Uterus (tissue), 4 donors: ENCODE data around the gene CNPY1. TPM values are rescaled to one million over a fixed set of nuclear protein-coding genes. Genes with fewer than 3 reads are reported as not detected.

Source experiments
- DNase-seq, 2 donors: peaks; one replicate each; pipeline ENCODE4 v3.0.0-alpha.2; 2019 to 2020
- H3K27ac ChIP-seq, 2 donors: fragments of 200-600 bp; sonication (generic); 1 replicate in 1 of 2; 2 replicates in 1 of 2; pipeline ENCODE4 v1.5.1; 2016 to 2018
- H3K27me3 ChIP-seq, 2 donors: fragments of 200-600 bp; sonication (generic); one replicate each; pipeline ENCODE4 v1.5.1; 2018 to 2019; ENCODE audit warnings: control low read depth in 1 of 2
- H3K36me3 ChIP-seq, 2 donors: fragments of 200-600 bp; sonication (generic); one replicate each; pipeline ENCODE4 v1.5.1; 2019; ENCODE audit warnings: control low read depth in 1 of 2
- H3K4me1 ChIP-seq, 2 donors: fragments of 200-600 bp; sonication (generic); one replicate each; pipeline ENCODE4 v1.5.1; 2018 to 2019; ENCODE audit warnings: control low read depth in 1 of 2
- H3K4me3 ChIP-seq, 2 donors: fragments of 200-600 bp; sonication (generic); 1 replicate in 1 of 2; 2 replicates in 1 of 2; pipeline ENCODE4 v1.5.1; 2018 to 2019; ENCODE audit warnings: mild to moderate bottlenecking in 1 of 2
- H3K9me3 ChIP-seq, 2 donors: fragments of 200-600 bp; sonication (generic); one replicate each; pipeline ENCODE4 v1.5.1; 2019; ENCODE audit warnings: control low read depth in 1 of 2
- CTCF ChIP-seq, 4 experiments: fragments of 200-600 bp in 2 of 4; fragments of 450-650 bp in 2 of 4; sonication (generic) in 2 of 4; IDR thresholded peaks; one replicate each; pipeline ENCODE4 v1.5.1; 2016 to 2019; ENCODE audit warnings: antibody characterized with exemption in 4 of 4, mild to moderate bottlenecking in 2 of 4, moderate library complexity in 1 of 4
- POLR2A ChIP-seq, 2 donors: fragments of 450-650 bp; IDR thresholded peaks; one replicate each; pipeline ENCODE4 v1.6.1; 2016; ENCODE audit warnings: antibody characterized with exemption in 2 of 2, mild to moderate bottlenecking in 1 of 2, moderate library complexity in 1 of 2
- intact Hi-C: fragments of 100-400 bp; cut with DNase I; formaldehyde crosslinking; loops from one replicate; pipeline ENCODE4 v1.15.1; 2023; ENCODE audit warnings: low total_unique reads
- total RNA-seq, 4 donors: library from RNA; depleted of rRNA in 3 of 4; stranded (reverse); fragments of >200 nt in 3 of 4; gene quantifications; one replicate each; pipeline versions ENCODE4 v1.1.0 to v1.2.4, GENCODE V29; 2014 to 2023
- donor health status: DM: yes; HTN: yes; CAD: no.

Gene CNPY1
- total RNA-seq, 4 donors from 2014 or later, result not detected

- no peak for DNase-seq
- TF ChIP-seq CTCF (IDR thresholded peaks at IDR 0.05), result no peak
- no peak for TF ChIP-seq POLR2A (IDR thresholded peaks at IDR 0.05)
- intact Hi-C loops, result no loop called here
- H3K9me3 ChIP-seq, result no peaks in the 10 kb centered on the region
- no peaks in the 10 kb centered on the region for H3K36me3 ChIP-seq
- H3K27me3 ChIP-seq, result peaks cover 0 to 21% of the 10 kb centered on the region in 2 donors
- no peaks in the 10 kb centered on the region for H3K4me1 ChIP-seq
- no peak overlapping the region for H3K4me3 ChIP-seq
- H3K27ac ChIP-seq, result no peak overlapping the region
Observed at GRCh38 chr7:155497149-155497901, 49.0 kb downstream of the CNPY1 start.

GRCh38 chr7:155496267-155497005, 49.9 kb downstream of the CNPY1 start:
- intact Hi-C loops, result no loop called here
- Histone ChIP-seq H3K27ac (no peak overlapping the region), H3K27me3 (peaks cover 0 to 15% of the 10 kb centered on the region in 2 donors), H3K9me3 (no peaks in the 10 kb centered on the region), H3K4me1 (no peaks in the 10 kb centered on the region), H3K36me3 (no peaks in the 10 kb centered on the region), H3K4me3 (no peak overlapping the region)
- TF ChIP-seq POLR2A (IDR thresholded peaks at IDR 0.05), result no peak
- TF ChIP-seq CTCF (IDR thresholded peaks at IDR 0.05), result no peak
- no peak for DNase-seq

- Histone ChIP-seq H3K4me3 (no peak overlapping the region), H3K27ac (no peak overlapping the region), H3K4me1 (peaks cover 0 to 3% of the 10 kb centered on the region in 2 donors), H3K27me3 (peaks cover 0 to 7% of the 10 kb centered on the region in 2 donors), H3K36me3 (no peaks in the 10 kb centered on the region), H3K9me3 (no peaks in the 10 kb centered on the region)
- TF ChIP-seq POLR2A (IDR thresholded peaks at IDR 0.05) (no peak), CTCF (IDR thresholded peaks at IDR 0.05) (no peak)
- no peak for DNase-seq
- intact Hi-C loops, result no loop called here
Observed at GRCh38 chr7:155495440-155496248, 50.7 kb downstream of the CNPY1 start.

- peaks cover 0 to 3% of the 10 kb centered on the region in 2 donors for H3K4me1 ChIP-seq
- no peak for TF ChIP-seq POLR2A (IDR thresholded peaks at IDR 0.05)
- TF ChIP-seq CTCF (IDR thresholded peaks at IDR 0.05), result no peak
- H3K36me3 ChIP-seq, result no peaks in the 10 kb centered on the region
- no peaks in the 10 kb centered on the region for H3K9me3 ChIP-seq
- intact Hi-C loops, result no loop called here
- no peak overlapping the region for H3K4me3 ChIP-seq
- no peaks in the 10 kb centered on the region for H3K27me3 ChIP-seq
- no peak overlapping the region for H3K27ac ChIP-seq
- no peak for DNase-seq
Observed at GRCh38 chr7:155494551-155494950, 51.8 kb downstream of the CNPY1 start.
